Natural killer cell (primary cell): ENCODE results near the gene IQCF6. TPM values are rescaled to one million over a fixed set of nuclear protein-coding genes. Genes with fewer than 3 reads are reported as not detected.

Source experiments
- ATAC-seq, 3 donors: fragments of 150-1000 bp in 2 of 3; fragments of 200-7000 bp in 1 of 3; cut with Tn5 transposase; 1 replicate in 1 of 3; 2 replicates in 2 of 3; pipeline ENCODE4 v1.10.0; 2021; ENCODE audit warnings: mild to moderate bottlenecking in 2 of 3, moderate library complexity in 2 of 3
- DNase-seq, 2 donors: peaks; one replicate each; pipeline versions ENCODE4 v3.0.0 to v3.0.0-alpha.2; 2013 to 2021; ENCODE audit warnings: mixed read lengths in 1 of 2
- H3K27ac ChIP-seq: one replicate; pipeline ENCODE4 v1.5.1; 2013; ENCODE audit warnings: mild to moderate bottlenecking, low read length
- H3K27me3 ChIP-seq: one replicate; pipeline ENCODE4 v1.6.1; 2013; ENCODE audit warnings: low read length; ENCODE audit not compliant: control insufficient read depth, insufficient read depth
- H3K36me3 ChIP-seq: one replicate; pipeline ENCODE4 v1.6.1; 2013; ENCODE audit warnings: low read length; ENCODE audit not compliant: control insufficient read depth, insufficient read depth
- H3K4me1 ChIP-seq: one replicate; pipeline ENCODE4 v1.6.1; 2013; ENCODE audit warnings: low read length; ENCODE audit not compliant: control insufficient read depth, insufficient read depth
- H3K4me3 ChIP-seq: one replicate; pipeline ENCODE4 v1.5.1; 2013; ENCODE audit warnings: low read length
- H3K9me3 ChIP-seq: one replicate; pipeline ENCODE4 v1.6.1; 2013; ENCODE audit warnings: low read length; ENCODE audit not compliant: control insufficient read depth, insufficient read depth
- H3K27ac Mint-ChIP-seq, 2 donors: one replicate each; pipeline ENCODE4 v1.8.0; 2022; ENCODE audit warnings: mild to moderate bottlenecking in 2 of 2, mixed read lengths in 2 of 2, moderate library complexity in 1 of 2
- H3K27me3 Mint-ChIP-seq, 2 donors: one replicate each; pipeline ENCODE4 v1.8.0; 2022; ENCODE audit warnings: low read depth in 2 of 2, mixed read lengths in 2 of 2
- H3K36me3 Mint-ChIP-seq: one replicate; pipeline ENCODE4 v1.8.0; 2022; ENCODE audit warnings: mixed read lengths
- H3K4me1 Mint-ChIP-seq, 2 donors: one replicate each; pipeline ENCODE4 v1.8.0; 2022; ENCODE audit warnings: mixed read lengths in 2 of 2
- H3K4me3 Mint-ChIP-seq: one replicate; pipeline ENCODE4 v1.8.0; 2022; ENCODE audit warnings: mild to moderate bottlenecking, moderate library complexity, mixed read lengths
- H3K9me3 Mint-ChIP-seq, 2 donors: one replicate each; pipeline ENCODE4 v1.8.0; 2022; ENCODE audit warnings: mixed read lengths in 2 of 2
- WGBS: methylation state at CpG from one replicate; pipeline ENCODE4 v1.1.7; 2013; ENCODE audit warnings: missing lambda C conversion rate; ENCODE audit not compliant: insufficient coverage; 5-methylcytosine and 5-hydroxymethylcytosine counted together
- intact Hi-C: fragments of 100-400 bp; cut with micrococcal nuclease; formaldehyde crosslinking; loops from one replicate; pipeline ENCODE4 v1.14.2; 2022
- total RNA-seq, 4 donors: library from RNA; stranded (reverse); fragments of 120-200 nt in 1 of 4; gene quantifications; one replicate each; pipeline versions ENCODE4 v1.2.3 to v1.2.4, GENCODE V29; 2013 to 2022
- TF ChIP-seq, protein P1 (sequence below): fragments of 200-600 bp; IDR thresholded peaks from one replicate; pipeline ENCODE4 v1.8.0; 2022; ENCODE audit warnings: antibody characterized with exemption

Gene IQCF6
- total RNA-seq, 3 donors from 2014 or later (not counting 1 experiment from before 2014, with no cell fraction given): not detected

DNA sequence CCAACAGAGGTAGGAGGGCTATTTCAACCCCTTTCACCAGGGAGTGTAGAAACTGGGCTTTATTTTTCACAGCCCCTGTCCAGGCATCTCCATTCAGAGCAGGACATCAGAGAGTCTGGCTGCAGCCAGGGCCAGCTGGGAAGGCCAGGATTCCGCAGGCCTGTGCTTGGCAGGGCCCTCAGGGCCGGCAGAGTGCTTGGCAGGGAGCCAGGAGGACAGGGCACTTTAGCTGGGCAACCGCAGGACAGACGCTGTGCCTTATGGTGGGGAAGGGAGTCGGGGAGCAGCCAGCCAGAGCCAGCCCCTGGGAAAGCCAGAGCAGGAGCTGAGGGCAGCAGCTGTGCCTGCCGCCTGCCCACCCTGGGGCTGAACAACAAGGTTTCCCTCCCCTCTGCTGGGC, 34.5 kb upstream of the IQCF6 start:
- no peak for DNase-seq
- no peak overlapping the region for H3K27ac ChIP-seq
- H3K9me3 ChIP-seq: no peaks in the 10 kb centered on the region
- no peak overlapping the region for H3K4me3 ChIP-seq
- Mint-ChIP-seq H3K27ac (no peak overlapping the region), H3K4me1 (no peaks in the 10 kb centered on the region), H3K4me3 (no peak overlapping the region), H3K36me3 (no peaks in the 10 kb centered on the region), H3K27me3 (peaks cover 11 to 39% of the 10 kb centered on the region in 2 donors), H3K9me3 (no peaks in the 10 kb centered on the region)
- H3K27me3 ChIP-seq: no peaks in the 10 kb centered on the region
- ATAC-seq: no peak
- no peaks in the 10 kb centered on the region for H3K36me3 ChIP-seq
- intact Hi-C loops: no loop called here
- 91% methylated on average over 6 of the region's 6 CpGs for WGBS
- no peaks in the 10 kb centered on the region for H3K4me1 ChIP-seq
- TF ChIP-seq, protein P1, sequence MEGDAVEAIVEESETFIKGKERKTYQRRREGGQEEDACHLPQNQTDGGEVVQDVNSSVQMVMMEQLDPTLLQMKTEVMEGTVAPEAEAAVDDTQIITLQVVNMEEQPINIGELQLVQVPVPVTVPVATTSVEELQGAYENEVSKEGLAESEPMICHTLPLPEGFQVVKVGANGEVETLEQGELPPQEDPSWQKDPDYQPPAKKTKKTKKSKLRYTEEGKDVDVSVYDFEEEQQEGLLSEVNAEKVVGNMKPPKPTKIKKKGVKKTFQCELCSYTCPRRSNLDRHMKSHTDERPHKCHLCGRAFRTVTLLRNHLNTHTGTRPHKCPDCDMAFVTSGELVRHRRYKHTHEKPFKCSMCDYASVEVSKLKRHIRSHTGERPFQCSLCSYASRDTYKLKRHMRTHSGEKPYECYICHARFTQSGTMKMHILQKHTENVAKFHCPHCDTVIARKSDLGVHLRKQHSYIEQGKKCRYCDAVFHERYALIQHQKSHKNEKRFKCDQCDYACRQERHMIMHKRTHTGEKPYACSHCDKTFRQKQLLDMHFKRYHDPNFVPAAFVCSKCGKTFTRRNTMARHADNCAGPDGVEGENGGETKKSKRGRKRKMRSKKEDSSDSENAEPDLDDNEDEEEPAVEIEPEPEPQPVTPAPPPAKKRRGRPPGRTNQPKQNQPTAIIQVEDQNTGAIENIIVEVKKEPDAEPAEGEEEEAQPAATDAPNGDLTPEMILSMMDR: no peak

DNA sequence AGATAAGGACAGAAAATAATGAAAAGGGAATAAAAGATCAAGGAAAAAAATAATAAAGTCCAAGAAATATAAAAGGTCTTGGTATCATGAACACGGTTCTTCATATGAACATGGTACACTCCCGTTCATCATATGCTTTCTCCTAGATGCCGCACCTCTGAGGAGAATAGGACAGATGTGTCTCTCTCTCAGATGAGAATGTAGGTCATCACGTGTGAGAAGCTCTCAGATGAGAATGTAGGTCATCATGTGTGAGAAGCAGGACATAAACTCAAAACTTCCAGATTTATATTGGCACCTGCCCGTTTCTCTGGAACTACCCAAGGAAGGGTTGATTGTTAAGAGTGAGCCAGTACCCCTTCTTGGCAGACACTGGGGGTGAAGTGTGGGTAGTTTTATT, 29.9 kb upstream of the IQCF6 start:
- ATAC-seq: no peak
- Histone ChIP-seq H3K27me3 (no peaks in the 10 kb centered on the region), H3K36me3 (no peaks in the 10 kb centered on the region), H3K9me3 (no peaks in the 10 kb centered on the region), H3K4me3 (no peak overlapping the region), H3K27ac (no peak overlapping the region), H3K4me1 (no peaks in the 10 kb centered on the region)
- Mint-ChIP-seq H3K36me3 (no peaks in the 10 kb centered on the region), H3K27ac (no peak overlapping the region), H3K4me1 (no peaks in the 10 kb centered on the region), H3K27me3 (peaks cover 13 to 16% of the 10 kb centered on the region in 2 donors), H3K9me3 (peaks cover 0 to 4% of the 10 kb centered on the region in 2 donors), H3K4me3 (no peak overlapping the region)
- peak in 1 of 2 donors; percentile 22 for DNase-seq
- intact Hi-C loops: no loop called here
- 83% methylated on average over 4 of the region's 5 CpGs for WGBS
- TF ChIP-seq, protein P1: no peak

DNA sequence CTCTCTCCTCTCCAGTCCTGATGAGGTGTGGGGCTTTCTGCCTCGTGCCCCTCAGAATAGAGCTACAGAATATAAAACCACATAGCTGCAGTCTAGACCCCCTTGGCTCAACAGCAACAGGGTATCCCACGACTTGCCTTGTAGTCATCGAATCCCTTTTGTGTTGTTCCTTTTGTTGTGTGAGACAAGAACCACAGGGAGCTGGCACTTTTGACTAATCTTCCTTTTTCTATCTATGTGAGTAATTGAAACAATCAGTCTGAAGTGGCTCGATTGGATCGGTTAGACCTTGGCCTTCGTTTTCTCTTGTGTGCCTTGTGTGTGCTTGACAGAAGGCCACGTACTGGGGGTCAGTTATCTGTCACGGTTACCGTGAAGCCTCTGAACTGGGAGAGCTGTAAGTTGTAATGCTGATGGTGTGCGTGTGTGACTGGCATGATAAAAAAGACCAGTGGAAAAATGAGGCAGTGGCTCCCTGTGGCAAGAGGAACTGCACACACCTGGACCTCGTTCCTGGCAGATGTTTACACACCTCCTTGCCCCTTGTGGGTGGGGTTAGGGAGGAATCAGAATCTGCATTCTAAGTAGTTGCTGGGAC, 23.2 kb upstream of the IQCF6 start:
- Histone ChIP-seq H3K36me3 (no peaks in the 10 kb centered on the region), H3K27me3 (no peaks in the 10 kb centered on the region), H3K4me3 (no peak overlapping the region), H3K9me3 (no peaks in the 10 kb centered on the region), H3K4me1 (no peaks in the 10 kb centered on the region), H3K27ac (no peak overlapping the region)
- 65% methylated on average over 11 of the region's 11 CpGs for WGBS
- DNase-seq (no peak), ATAC-seq (no peak)
- no peak overlapping the region for H3K27ac Mint-ChIP-seq
- peaks cover 14 to 29% of the 10 kb centered on the region in 2 donors for H3K27me3 Mint-ChIP-seq
- TF ChIP-seq, protein P1: no peak
- H3K4me3 Mint-ChIP-seq: no peak overlapping the region
- intact Hi-C loops: loop anchor here (5.0 kb wide), 1 partner anchor 415 kb away; the partner anchor contains the start of gene MANF
- peaks cover 0 to 5% of the 10 kb centered on the region in 2 donors for H3K4me1 Mint-ChIP-seq
- no peaks in the 10 kb centered on the region for H3K36me3 Mint-ChIP-seq
- no peaks in the 10 kb centered on the region for H3K9me3 Mint-ChIP-seq

DNA sequence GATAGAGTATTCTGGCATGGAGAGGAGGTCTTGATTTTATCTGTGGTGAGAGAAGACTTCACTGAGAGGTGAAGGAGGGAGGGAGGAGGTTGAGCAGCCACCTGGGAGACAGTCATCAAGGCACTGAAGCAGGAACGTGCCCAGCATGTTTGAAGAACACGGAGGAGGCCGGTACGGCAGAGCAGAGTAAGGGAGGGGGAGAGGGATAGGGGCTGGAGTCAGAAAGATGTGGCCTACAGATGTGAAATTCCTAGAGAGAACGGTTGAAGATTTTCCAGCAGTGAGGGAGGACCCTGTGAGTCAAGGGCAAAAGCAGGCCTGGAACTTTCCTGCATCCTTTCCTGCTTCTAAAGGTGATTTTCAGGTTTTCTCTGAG, 21.7 kb upstream of the IQCF6 start:
- H3K27me3 Mint-ChIP-seq: peaks cover 13 to 29% of the 10 kb centered on the region in 2 donors
- no peaks in the 10 kb centered on the region for H3K9me3 ChIP-seq
- intact Hi-C loops: loop anchor here (1.0 to 5.0 kb wide), 3 partner anchors 158 to 413 kb away; partner anchors contain the start of gene MANF
- no peaks in the 10 kb centered on the region for H3K36me3 Mint-ChIP-seq
- no peaks in the 10 kb centered on the region for H3K27me3 ChIP-seq
- H3K27ac Mint-ChIP-seq: no peak overlapping the region
- H3K4me3 Mint-ChIP-seq: no peak overlapping the region
- DNase-seq: no peak
- H3K4me1 Mint-ChIP-seq: peaks cover 0 to 10% of the 10 kb centered on the region in 2 donors
- ATAC-seq: no peak
- WGBS: 92% methylated on average over 5 of the region's 5 CpGs
- H3K9me3 Mint-ChIP-seq: no peaks in the 10 kb centered on the region
- H3K4me3 ChIP-seq: no peak overlapping the region
- no peaks in the 10 kb centered on the region for H3K36me3 ChIP-seq
- TF ChIP-seq, protein P1: no peak
- H3K4me1 ChIP-seq: no peaks in the 10 kb centered on the region
- no peak overlapping the region for H3K27ac ChIP-seq
